Panc1 (cell line): ENCODE results near the gene GLIPR2. TPM values are rescaled to one million over a fixed set of nuclear protein-coding genes. Genes with fewer than 3 reads are reported as not detected.

ENCODE experiments used
- ATAC-seq: fragments of 200-7000 bp; cut with Tn5 transposase; 2 replicates; pipeline ENCODE4 v1.9.1; 2020; ENCODE audit warnings: mild to moderate bottlenecking, moderate library complexity
- BruUV-seq: library from RNA; stranded (reverse); fragments of 400-500 nt; replicated peaks from 2 replicates; lab custom pipeline; 2021; lab: Mats Ljungman, UMichigan
- CTCF ChIA-PET: fragments of 300-600 bp; sonication (Branson Sonifier 250); formaldehyde crosslinking; loops from one replicate; lab custom pipeline; 2022; ENCODE audit warnings: antibody characterized with exemption; lab: Charles Lee
- POLR2A ChIA-PET: fragments of 300-600 bp; sonication (Branson Sonifier 250); formaldehyde crosslinking; loops from one replicate; lab custom pipeline; 2022; ENCODE audit warnings: antibody characterized with exemption; lab: Charles Lee
- DNase-seq: peaks from one replicate; pipeline ENCODE4 v3.0.0-alpha.2; 2010; ENCODE audit warnings: low read depth, low spot score
- H3K27ac ChIP-seq: 2 replicates; pipeline ENCODE4 v1.5.1; 2011; ENCODE audit warnings: mild to moderate bottlenecking, low read length, inconsistent platforms
- H3K27me3 ChIP-seq: fragments of 200-500 bp; sonication (Bioruptor generic); 2 replicates; pipeline ENCODE4 v1.6.0; 2014; ENCODE audit warnings: low read length, inconsistent platforms; ENCODE audit not compliant: control insufficient read depth, insufficient read depth
- H3K36me3 ChIP-seq: fragments of 200-500 bp; sonication (Bioruptor generic); 2 replicates; pipeline ENCODE4 v1.5.1; 2014; ENCODE audit warnings: inconsistent platforms, mild to moderate bottlenecking, low read length, moderate library complexity; ENCODE audit not compliant: control insufficient read depth, insufficient read depth
- H3K4me1 ChIP-seq: 2 replicates; pipeline ENCODE4 v1.5.1; 2011; ENCODE audit warnings: inconsistent platforms, mild to moderate bottlenecking, low read length, moderate library complexity; ENCODE audit not compliant: control insufficient read depth, insufficient read depth
- H3K4me3 ChIP-seq, 2 experiments: 2 replicates each; pipeline ENCODE4 v1.5.1; 2011 to 2012; ENCODE audit warnings: low read depth in 2 of 2, low read length in 2 of 2, mild to moderate bottlenecking in 2 of 2, inconsistent platforms in 1 of 2, moderate library complexity in 1 of 2
- H3K9me3 ChIP-seq: fragments of 200-500 bp; sonication (Bioruptor generic); 2 replicates; pipeline ENCODE4 v1.5.1; 2014; ENCODE audit warnings: low read depth, mild to moderate bottlenecking, inconsistent platforms, low read length, moderate library complexity; ENCODE audit not compliant: control insufficient read depth, insufficient read depth
- CTCF ChIP-seq: fragments of 450-650 bp; IDR thresholded peaks from 2 replicates; pipeline ENCODE4 v1.5.1; 2017; ENCODE audit warnings: mild to moderate bottlenecking
- POLR2AphosphoS5 ChIP-seq: IDR thresholded peaks from 2 replicates; pipeline ENCODE4 v1.6.1; 2012; ENCODE audit warnings: mild to moderate bottlenecking, low read depth, low read length, moderate library complexity
- REST ChIP-seq, 2 experiments: IDR thresholded peaks; 2 replicates each; pipeline ENCODE4 v1.6.1; 2011 to 2012; ENCODE audit warnings: low read depth in 2 of 2, control low read depth in 1 of 2, low read length in 1 of 2, mild to moderate bottlenecking in 1 of 2, moderate library complexity in 1 of 2; ENCODE audit not compliant: insufficient read depth in 1 of 2
- SIN3A ChIP-seq: IDR thresholded peaks from 2 replicates; pipeline ENCODE4 v1.6.1; 2012; ENCODE audit warnings: low read depth, mild to moderate bottlenecking, low read length, moderate library complexity, borderline replicate concordance; ENCODE audit not compliant: insufficient read depth
- TCF7L2 ChIP-seq: IDR thresholded peaks from 2 replicates; pipeline ENCODE4 v1.6.1; 2011; ENCODE audit warnings: mild to moderate bottlenecking, low read depth, low read length, inconsistent platforms
- in situ Hi-C: cut with HindIII; loops from 2 replicates; pipeline ENCODE4 v1.10.0; 2016; ENCODE audit warnings: low sequenced_read_pairs, low pct_unique_long_range_greater_than_20kb
- intact Hi-C: fragments of 100-400 bp; cut with micrococcal nuclease; formaldehyde crosslinking; loops from one replicate; pipeline ENCODE4 v1.10.0; 2022; ENCODE audit not compliant: unreplicated experiment
- total RNA-seq: library from RNA; stranded (reverse); gene quantifications from one replicate; pipeline ENCODE4 v1.2.1, GENCODE V29; 2021; ENCODE audit not compliant: unreplicated experiment

Gene GLIPR2
- total RNA-seq, 1 experiment from 2014 or later, result 4.9 TPM

DNA sequence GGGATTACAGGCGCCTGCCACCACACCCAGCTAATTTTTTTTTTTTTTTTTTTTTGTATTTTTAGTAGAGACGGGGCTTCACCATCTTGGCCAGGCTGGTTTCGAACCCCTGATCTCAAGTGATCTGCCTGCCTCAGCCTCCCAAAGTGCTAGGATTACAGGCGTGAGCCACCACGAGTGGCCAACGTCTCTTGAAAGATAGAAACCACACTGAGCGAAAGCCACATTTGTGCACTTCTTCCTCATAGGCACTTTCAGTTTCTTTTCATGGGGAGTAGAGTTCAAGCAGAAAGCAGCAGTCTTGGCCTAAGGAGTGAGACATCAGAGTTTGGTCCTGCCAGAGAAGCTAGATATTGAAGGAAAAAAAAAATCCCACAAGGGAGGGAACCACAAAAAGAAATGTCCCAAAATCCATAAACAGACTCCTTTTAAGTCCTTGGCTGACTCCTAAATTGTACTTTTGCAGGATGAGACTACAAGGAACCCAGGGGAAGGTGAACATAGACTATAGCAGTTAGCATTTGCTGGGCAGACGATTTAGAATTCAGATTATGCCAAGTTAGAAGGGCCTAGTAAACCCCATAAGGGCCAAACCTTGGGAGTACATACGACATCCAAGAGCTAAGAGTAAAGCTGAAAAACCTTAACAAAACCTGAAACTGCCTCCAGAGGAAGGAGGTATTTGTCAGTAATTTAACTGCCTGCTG lies 43.9 kb upstream of the GLIPR2 start:
- Histone ChIP-seq H3K27me3 (no peaks in the 10 kb centered on the region), H3K9me3 (no peaks in the 10 kb centered on the region), H3K4me1 (no peaks in the 10 kb centered on the region), H3K36me3 (no peaks in the 10 kb centered on the region), H3K4me3 (no peak overlapping the region), H3K27ac (no peak overlapping the region)
- in situ Hi-C loops, result no loop called here
- no peak for ATAC-seq
- ChIA-PET CTCF (interaction anchor here (0.6 kb wide), 1 partner anchor 105 kb away, joined by 3 read pairs; no protein-coding TSS in a partner anchor), POLR2A (no interaction called here)
- intact Hi-C loops, result no loop called here
- no peak for DNase-seq
- TF ChIP-seq POLR2AphosphoS5 (no peak), SIN3A (no peak), CTCF (no peak), REST (IDR thresholded peaks at IDR 0.05; ENCODE audit: insufficient read depth in 1 of 2, low read depth in 2 of 2, low read length in 1 of 2) (no peak), TCF7L2 (no peak)
- no TSS peak for BruUV-seq

DNA sequence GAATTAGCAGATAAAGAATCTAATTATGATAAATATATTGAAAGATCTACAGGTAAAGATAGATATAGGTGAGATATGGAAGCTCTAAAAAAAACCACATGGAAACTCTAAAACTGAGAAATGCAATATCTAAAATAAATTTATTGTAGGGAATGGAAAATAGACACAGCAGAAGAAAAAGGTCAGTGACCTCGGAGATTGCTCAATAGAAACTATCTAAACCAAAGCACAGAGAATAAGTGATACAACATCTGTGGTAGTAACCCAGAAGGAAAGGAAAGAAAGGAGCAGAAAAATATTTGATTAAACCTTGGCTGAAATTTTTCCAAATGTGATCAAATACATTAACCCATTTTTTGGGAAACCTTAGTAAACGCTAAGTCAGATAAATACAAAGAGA lies 43.1 kb upstream of the GLIPR2 start:
- TF ChIP-seq TCF7L2, result no peak
- no peak for TF ChIP-seq POLR2AphosphoS5
- no peak for TF ChIP-seq CTCF
- TF ChIP-seq REST (IDR thresholded peaks at IDR 0.05; ENCODE audit: insufficient read depth in 1 of 2, low read depth in 2 of 2, low read length in 1 of 2), result no peak
- TF ChIP-seq SIN3A, result no peak
- Histone ChIP-seq H3K36me3 (no peaks in the 10 kb centered on the region), H3K4me3 (no peak overlapping the region), H3K27me3 (no peaks in the 10 kb centered on the region), H3K4me1 (no peaks in the 10 kb centered on the region), H3K9me3 (no peaks in the 10 kb centered on the region), H3K27ac (no peak overlapping the region)
- DNase-seq (no peak), ATAC-seq (no peak)
- intact Hi-C loops, result no loop called here
- in situ Hi-C loops, result no loop called here
- BruUV-seq, result no TSS peak
- ChIA-PET POLR2A (no interaction called here), CTCF (no interaction called here)
